GM12865 (cell line): Measurements from ENCODE around the gene ERGIC1.

Experiments used
- DNase-seq: peaks from one replicate; pipeline ENCODE4 v3.0.0; 2010; ENCODE audit warnings: low read depth
- H3K4me3 ChIP-seq: 2 replicates; pipeline ENCODE4 v1.5.1; 2011; ENCODE audit warnings: mild to moderate bottlenecking, low read depth, low read length, control low read depth
- TF ChIP-seq, protein P1 (sequence below): IDR thresholded peaks from 2 replicates; pipeline ENCODE4 v1.5.1; 2011; ENCODE audit warnings: low read length, control low read depth, low read depth, inconsistent platforms; ENCODE audit not compliant: insufficient read depth; ENCODE audit errors: missing control alignments

ERGIC1 gene

DNA sequence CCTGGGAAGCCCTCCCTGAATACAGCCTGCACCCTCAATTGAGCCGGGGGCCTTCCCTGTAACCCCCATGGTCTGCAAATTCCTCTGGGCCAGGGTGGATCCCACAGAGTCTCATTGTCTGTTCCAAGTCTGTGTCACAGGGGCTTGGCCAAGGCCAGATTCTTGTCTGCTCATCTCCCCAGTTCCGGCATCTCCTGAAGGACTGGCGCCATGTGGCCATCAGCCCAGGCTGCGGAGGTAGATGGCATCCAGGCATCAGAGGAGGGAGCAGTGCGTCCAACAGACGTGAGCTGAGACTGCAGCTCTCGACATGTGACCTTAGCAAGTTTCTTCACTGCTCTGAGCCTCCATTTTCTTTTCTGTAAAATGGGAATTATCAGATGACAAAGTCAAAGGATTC, 87.9 kb downstream of the ERGIC1 start:
- H3K4me3 ChIP-seq: no peak overlapping the region
- TF ChIP-seq, protein P1, sequence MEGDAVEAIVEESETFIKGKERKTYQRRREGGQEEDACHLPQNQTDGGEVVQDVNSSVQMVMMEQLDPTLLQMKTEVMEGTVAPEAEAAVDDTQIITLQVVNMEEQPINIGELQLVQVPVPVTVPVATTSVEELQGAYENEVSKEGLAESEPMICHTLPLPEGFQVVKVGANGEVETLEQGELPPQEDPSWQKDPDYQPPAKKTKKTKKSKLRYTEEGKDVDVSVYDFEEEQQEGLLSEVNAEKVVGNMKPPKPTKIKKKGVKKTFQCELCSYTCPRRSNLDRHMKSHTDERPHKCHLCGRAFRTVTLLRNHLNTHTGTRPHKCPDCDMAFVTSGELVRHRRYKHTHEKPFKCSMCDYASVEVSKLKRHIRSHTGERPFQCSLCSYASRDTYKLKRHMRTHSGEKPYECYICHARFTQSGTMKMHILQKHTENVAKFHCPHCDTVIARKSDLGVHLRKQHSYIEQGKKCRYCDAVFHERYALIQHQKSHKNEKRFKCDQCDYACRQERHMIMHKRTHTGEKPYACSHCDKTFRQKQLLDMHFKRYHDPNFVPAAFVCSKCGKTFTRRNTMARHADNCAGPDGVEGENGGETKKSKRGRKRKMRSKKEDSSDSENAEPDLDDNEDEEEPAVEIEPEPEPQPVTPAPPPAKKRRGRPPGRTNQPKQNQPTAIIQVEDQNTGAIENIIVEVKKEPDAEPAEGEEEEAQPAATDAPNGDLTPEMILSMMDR: no peak
- no peak for DNase-seq

DNA sequence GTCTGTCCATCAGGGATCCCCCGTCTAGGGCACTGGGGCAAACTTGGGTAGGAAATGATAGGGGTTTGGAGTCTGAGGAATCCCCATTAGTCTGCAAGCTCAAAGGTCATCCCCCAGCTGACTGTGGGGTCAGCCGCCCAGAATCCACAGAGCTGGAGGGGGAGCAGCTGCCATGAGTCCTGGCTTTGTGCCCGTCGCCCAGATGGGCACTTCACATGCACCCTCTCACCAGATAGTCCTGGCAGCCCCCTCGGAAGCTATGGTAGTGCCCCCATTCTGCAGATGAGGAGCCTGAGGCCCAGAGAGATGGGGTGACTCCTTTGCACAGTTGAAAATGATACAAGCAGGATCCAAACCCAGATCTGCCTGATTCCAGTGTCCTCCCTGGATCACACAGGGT, 89.5 kb downstream of the ERGIC1 start:
- TF ChIP-seq, protein P1: no peak
- H3K4me3 ChIP-seq: no peak overlapping the region
- DNase-seq: no peak

DNA sequence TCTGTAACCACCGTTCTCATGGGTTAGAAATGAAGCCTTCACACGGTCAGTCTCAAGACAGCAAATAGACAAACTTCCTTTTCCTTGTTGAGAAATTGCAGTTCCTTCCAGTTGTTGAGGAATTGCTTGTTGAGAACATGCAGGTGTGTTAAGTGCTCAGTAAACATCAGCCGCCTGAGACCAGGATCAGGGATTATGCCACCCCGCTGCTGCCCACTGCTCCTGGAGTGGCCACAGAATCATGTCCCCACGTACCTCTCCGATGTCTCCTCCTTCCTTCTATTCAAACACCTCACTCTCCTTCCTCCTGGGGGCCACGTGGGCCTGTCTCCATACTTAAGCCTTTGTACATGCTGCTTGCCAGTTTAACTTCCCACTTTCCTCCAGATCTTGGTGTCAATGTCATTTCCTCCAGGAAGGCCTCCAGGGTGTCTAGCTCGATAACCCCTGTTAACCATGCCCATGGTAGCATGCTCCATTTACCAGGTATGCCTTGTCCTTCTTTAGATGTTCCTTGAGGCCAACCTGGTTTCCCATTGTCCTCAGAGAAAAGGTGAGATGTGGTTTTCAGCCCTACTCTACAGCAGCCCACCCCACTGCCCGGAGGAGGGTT, 91.4 kb downstream of the ERGIC1 start:
- TF ChIP-seq, protein P1: no peak
- DNase-seq: no peak
- no peak overlapping the region for H3K4me3 ChIP-seq

DNA sequence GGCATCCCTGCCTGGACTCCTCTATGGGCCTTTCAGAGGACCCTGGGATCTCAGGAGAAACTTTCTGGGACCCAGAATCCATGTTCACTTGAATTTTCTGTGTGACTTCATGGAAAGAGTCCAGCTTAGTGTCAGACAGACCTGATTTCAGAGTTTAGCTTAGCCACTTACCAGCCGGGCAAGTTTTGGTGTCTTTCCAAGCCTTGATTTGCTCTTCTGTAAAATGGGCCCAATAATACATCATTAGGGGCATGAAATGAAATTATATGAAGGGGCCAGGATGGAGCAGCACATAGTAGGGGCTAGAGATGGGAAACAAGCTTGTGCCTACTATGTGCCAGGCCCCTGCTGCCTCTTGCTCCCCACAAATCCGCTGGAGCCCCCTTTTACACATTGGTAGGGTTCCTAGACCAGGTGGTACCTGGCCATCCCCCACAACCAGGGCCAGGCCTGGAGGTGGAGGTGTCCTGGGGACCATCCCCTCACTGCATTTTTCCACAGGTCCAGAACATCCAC, 92.0 kb downstream of the ERGIC1 start:
- DNase-seq: no peak
- TF ChIP-seq, protein P1: no peak

DNA sequence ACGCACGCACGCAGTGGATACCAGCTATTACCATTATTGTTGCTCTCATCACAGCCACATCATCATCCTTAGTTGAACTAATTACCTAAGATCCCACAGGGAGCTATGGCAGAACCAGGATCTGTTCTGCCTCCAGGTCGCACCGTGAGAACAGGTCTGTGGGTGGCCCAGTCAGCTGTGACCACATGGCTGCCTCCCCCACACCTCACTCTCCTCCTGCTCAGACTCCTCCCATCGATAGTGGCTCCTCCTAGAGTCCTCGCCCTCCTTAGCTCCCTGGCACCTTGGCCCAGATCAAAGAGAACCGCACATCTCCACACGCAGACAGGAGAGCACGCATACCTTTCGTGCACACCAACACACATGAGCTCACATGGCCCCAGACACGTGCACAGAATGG, 92.7 kb downstream of the ERGIC1 start:
- TF ChIP-seq, protein P1: no peak
- H3K4me3 ChIP-seq: no peak overlapping the region
- no peak for DNase-seq

More for the DNA sequence above, 92.0 kb downstream of the ERGIC1 start:
- H3K4me3 ChIP-seq: no peak overlapping the region

DNA sequence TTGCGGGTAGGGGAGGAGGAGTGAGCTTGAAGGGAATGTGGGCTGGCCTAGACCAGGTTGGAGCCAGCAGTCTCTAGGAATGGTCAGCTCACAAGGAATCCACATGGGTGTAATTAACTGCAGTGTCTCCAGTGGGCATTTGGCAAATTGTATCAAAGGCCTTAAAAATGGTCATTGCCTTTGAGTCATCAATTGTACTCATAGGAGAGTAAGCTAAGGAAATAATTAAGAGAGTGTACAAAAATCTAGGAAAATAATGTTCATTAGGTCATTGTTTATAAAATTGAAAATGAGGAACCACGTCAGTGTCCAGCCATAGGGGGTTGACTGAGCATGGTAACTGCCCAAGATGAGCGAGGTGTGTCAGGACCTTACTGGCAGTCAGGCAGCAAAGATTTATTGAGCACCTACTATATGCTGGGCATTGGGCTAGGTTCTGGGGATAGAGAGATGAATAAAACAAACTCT, 95.4 kb downstream of the ERGIC1 start:
- TF ChIP-seq, protein P1: no peak
- H3K4me3 ChIP-seq: no peak overlapping the region
- DNase-seq: no peak

DNA sequence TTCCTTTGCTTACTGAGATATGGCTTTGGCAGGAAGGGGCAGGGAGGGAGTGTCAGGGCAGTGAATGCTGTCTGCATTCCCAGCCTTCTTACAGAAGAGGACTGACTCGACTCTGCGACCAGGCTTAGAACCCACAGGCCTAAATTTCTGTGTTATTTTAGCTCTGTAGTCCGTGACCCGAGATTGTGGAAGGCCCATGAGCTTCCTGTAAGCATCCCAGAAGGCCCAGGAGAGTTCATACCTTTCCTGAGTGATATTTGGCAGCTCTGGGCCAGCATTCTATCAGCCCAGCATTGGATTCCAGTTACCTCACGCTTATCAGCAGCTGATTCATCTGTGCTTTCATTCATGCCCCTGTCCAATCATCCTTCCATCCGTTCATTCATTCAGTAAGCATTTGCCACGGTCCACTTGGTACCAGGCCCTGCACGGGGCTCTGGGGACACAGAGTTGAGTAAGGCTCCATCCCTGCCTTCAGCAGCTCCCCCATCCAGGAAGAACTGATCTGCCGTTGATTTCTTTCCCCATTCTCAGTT, 97.0 kb downstream of the ERGIC1 start:
- TF ChIP-seq, protein P1: no peak
- DNase-seq: peak; percentile 54
- H3K4me3 ChIP-seq: no peak overlapping the region
